Measurements from ENCODE around the gene CNEP1R1.

Gene CNEP1R1

GRCh38 chr16:50065624-50066481 is 40.8 kb downstream of the CNEP1R1 start, which contains the start of gene HEATR3:
Gene HEATR3, plus strand, starts transcription at chr16:50065970. Its CDS starts 162 bp downstream, at chr16:50066132.
- peak; percentile 87 for DNase-seq

GRCh38 chr16:50066482-50067289 is 41.7 kb downstream of the CNEP1R1 start:
- DNase-seq, result no peak

- peak; percentile 13 for DNase-seq
These were observed 42.3 kb downstream of the CNEP1R1 start for GRCh38 chr16:50067290-50067853.

- DNase-seq, result no peak
These were observed 43.5 kb downstream of the CNEP1R1 start for GRCh38 chr16:50068550-50068949.

- no peak for DNase-seq
These were observed 44.0 kb downstream of the CNEP1R1 start for GRCh38 chr16:50069060-50069459.

GRCh38 chr16:50071075-50071671 is 46.1 kb downstream of the CNEP1R1 start:
- no peak for DNase-seq

- no peak for DNase-seq
These were observed 47.7 kb downstream of the CNEP1R1 start for GRCh38 chr16:50072730-50073129.

- DNase-seq, result no peak
These were observed 54.5 kb downstream of the CNEP1R1 start for GRCh38 chr16:50079397-50080140.

- DNase-seq, result no peak
These were observed 56.5 kb downstream of the CNEP1R1 start for GRCh38 chr16:50081428-50082018.

- DNase-seq, result no peak
These were observed 59.0 kb downstream of the CNEP1R1 start for GRCh38 chr16:50083996-50084395.

- no peak for DNase-seq
These were observed 61.2 kb downstream of the CNEP1R1 start for GRCh38 chr16:50086176-50086575.
